Lower leg skin (tissue), 4 donors: Measurements from ENCODE around the gene TCF7L2. TPM values are rescaled to one million over a fixed set of nuclear protein-coding genes. Genes with fewer than 3 reads are reported as not detected.

Source experiments
- DNase-seq, 2 donors: peaks; one replicate each; pipeline ENCODE4 v3.0.0-alpha.2; 2019; ENCODE audit warnings: low spot score in 2 of 2
- H3K4me3 ChIP-seq: fragments of 200-600 bp; sonication (generic); 2 replicates; pipeline ENCODE4 v1.5.1; 2017; ENCODE audit warnings: mild to moderate bottlenecking, low read depth; ENCODE audit not compliant: poor library complexity, severe bottlenecking
- POLR2A ChIP-seq, 2 donors: fragments of 450-650 bp; IDR thresholded peaks; one replicate each; pipeline ENCODE4 v1.6.1; 2016 to 2017; ENCODE audit warnings: antibody characterized with exemption in 2 of 2, mild to moderate bottlenecking in 1 of 2, moderate library complexity in 1 of 2
- WGBS, 2 donors: methylation state at CpG; one replicate each; pipeline ENCODE4 v1.1.5; 2018; 5-methylcytosine and 5-hydroxymethylcytosine counted together
- intact Hi-C: fragments of 100-400 bp; cut with DNase I; formaldehyde crosslinking; loops from one replicate; pipeline ENCODE4 v1.15.0; 2023; ENCODE audit warnings: low total_unique reads
- total RNA-seq, 4 donors: library from RNA; depleted of rRNA; stranded (reverse); fragments of >200 nt; gene quantifications; one replicate each; pipeline ENCODE4 v1.1.0, GENCODE V29; 2016
- TF ChIP-seq, protein P1 (sequence below), 3 donors: fragments of 450-650 bp; IDR thresholded peaks; one replicate each; pipeline ENCODE4 v1.5.1; 2016; ENCODE audit warnings: antibody characterized with exemption in 3 of 3, mild to moderate bottlenecking in 3 of 3, moderate library complexity in 2 of 3

Gene TCF7L2
- total RNA-seq, 4 donors from 2014 or later: 5.6 to 23.1 (median 16.2) TPM

DNA sequence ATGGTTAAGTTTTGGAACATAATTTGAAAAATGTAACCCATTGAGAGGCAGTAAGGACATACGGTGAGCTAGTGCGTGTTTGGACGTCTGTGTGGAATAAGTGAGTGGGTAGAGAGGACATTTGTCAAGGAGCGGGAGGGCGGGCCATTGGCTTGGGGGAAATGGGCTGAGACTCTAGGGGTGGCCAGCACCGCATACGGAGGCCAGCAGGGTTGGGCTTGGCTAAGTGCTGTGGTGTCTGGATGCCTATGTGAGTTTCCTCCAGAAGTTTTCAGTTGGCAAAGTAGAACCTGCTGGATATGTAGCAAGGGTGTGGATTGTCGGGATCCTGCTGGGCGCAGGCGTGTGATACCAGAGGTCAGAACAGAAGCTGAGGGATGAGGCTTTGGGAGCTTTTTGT is 103.0 kb downstream of the TCF7L2 start:
- TF ChIP-seq, protein P1, sequence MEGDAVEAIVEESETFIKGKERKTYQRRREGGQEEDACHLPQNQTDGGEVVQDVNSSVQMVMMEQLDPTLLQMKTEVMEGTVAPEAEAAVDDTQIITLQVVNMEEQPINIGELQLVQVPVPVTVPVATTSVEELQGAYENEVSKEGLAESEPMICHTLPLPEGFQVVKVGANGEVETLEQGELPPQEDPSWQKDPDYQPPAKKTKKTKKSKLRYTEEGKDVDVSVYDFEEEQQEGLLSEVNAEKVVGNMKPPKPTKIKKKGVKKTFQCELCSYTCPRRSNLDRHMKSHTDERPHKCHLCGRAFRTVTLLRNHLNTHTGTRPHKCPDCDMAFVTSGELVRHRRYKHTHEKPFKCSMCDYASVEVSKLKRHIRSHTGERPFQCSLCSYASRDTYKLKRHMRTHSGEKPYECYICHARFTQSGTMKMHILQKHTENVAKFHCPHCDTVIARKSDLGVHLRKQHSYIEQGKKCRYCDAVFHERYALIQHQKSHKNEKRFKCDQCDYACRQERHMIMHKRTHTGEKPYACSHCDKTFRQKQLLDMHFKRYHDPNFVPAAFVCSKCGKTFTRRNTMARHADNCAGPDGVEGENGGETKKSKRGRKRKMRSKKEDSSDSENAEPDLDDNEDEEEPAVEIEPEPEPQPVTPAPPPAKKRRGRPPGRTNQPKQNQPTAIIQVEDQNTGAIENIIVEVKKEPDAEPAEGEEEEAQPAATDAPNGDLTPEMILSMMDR (IDR thresholded peaks at IDR 0.05): no peak
- no peak for TF ChIP-seq POLR2A (IDR thresholded peaks at IDR 0.05)
- intact Hi-C loops: no loop called here
- no peak overlapping the region for H3K4me3 ChIP-seq
- 53 to 64% methylated on average over 10 of the region's 10 CpGs for WGBS, 2 donors
- DNase-seq: peak in 1 of 2 donors; percentile 92

GRCh38 chr10:113053881-113054280 is 103.8 kb downstream of the TCF7L2 start:
- H3K4me3 ChIP-seq: no peak overlapping the region
- TF ChIP-seq POLR2A (IDR thresholded peaks at IDR 0.05): no peak
- TF ChIP-seq, protein P1 (IDR thresholded peaks at IDR 0.05): no peak
- WGBS, 2 donors: 58 to 79% methylated on average over 3 to 5 of the region's 5 CpGs
- intact Hi-C loops: no loop called here
- DNase-seq: peak in 1 of 2 donors; percentile 81

DNA sequence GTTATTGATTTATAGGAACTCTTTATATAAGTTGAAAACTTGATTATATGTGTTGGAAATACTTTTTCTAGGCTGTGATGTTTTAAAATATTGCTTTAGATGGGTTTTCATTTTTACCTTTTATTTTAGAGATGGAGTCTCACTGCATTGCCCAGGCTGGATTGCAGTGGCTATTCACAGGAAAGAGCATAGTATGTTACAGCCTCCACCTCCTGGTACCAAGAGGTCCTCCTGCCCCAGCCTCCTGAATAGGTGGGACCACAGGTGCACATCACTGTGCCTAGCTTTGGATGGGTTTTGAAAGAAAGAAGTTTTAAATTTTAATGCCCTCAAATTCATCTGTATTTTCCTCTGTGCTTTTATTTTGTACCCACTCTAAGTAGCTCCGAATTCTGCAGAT is 105.4 kb downstream of the TCF7L2 start:
- intact Hi-C loops: no loop called here
- peak in 1 of 2 donors; percentile 4 for DNase-seq
- no peak for TF ChIP-seq POLR2A (IDR thresholded peaks at IDR 0.05)
- TF ChIP-seq, protein P1 (IDR thresholded peaks at IDR 0.05): no peak
- no peak overlapping the region for H3K4me3 ChIP-seq
- 95 to 97% methylated on average over 1 of the region's 1 CpG for WGBS, 2 donors

GRCh38 chr10:113056030-113056429 is 106.0 kb downstream of the TCF7L2 start:
- peak in 1 of 2 donors; percentile 29 for DNase-seq
- TF ChIP-seq POLR2A (IDR thresholded peaks at IDR 0.05): no peak
- TF ChIP-seq, protein P1 (IDR thresholded peaks at IDR 0.05): no peak
- H3K4me3 ChIP-seq: no peak overlapping the region
- 81 to 85% methylated on average over 5 of the region's 5 CpGs for WGBS, 2 donors
- intact Hi-C loops: no loop called here

DNA sequence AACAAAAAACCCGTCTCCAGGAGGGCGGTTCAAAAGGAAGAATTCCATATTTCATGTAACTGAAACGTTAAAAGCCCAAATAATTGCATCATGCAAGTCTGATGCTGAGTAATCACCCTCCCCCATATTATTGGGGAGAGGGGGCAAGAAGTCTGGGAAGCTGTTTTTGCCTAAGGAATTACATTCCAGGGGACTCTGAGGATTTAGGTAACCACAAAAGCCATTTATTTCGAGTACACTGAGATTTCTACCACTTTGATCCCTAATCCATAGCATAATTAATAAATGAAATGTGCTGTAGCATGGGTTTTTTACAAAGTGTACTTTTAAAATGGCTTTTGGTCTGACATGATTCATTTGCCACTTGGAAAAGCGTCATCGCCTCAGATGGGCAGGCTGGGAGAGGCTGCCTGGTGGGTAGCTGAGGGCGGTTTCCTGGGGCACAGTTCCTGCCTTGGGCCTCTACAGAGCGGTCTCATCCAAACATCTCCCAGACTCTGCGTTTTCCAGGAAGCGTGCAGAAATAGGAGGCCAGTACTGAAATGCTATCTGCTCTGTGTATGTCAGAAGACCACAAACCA is 106.5 kb downstream of the TCF7L2 start:
- WGBS, 2 donors: 52% methylated on average over 10 of the region's 10 CpGs
- no peak for TF ChIP-seq POLR2A (IDR thresholded peaks at IDR 0.05)
- TF ChIP-seq, protein P1 (IDR thresholded peaks at IDR 0.05): no peak
- no peak overlapping the region for H3K4me3 ChIP-seq
- DNase-seq: peak in 1 of 2 donors; percentile 60
- intact Hi-C loops: no loop called here
